ENCODE data around the gene RCN2.
A peak's percentile ranks its signal among the peaks of the same experiment; 100 is the strongest.
"Not testable (repeated sequence)": the region's sequence is repeated elsewhere in the genome, so short reads cannot be mapped to it uniquely, and the experiment has no call there.

Gene RCN2

GRCh38 chr15:76932135-76932966, 802 bp downstream of the RCN2 start:
- no peak for DNase-seq (ENCODE audit: low spot score)

DNA sequence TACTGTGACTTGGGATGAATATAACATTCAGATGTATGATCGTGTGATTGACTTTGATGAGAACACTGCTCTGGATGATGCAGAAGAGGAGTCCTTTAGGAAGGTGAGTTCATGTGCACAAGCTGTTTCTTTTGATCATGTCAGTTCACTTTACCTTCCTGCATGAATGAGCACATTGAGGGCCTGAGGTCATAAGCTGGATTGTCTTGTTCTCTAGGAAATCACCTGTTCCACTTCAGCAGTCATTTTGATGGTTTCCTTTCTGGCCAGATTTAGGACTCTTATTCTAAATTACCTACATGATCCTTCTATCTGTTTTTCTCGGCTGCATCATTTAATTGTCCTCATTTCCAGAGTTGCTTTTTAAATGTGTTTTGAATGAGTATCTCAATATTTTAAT, 4.1 kb downstream of the RCN2 start:
- FAIRE-seq, result no peak
- DNase-seq (ENCODE audit: low spot score), result no peak

More at GRCh38 chr15:76932135-76932966, 802 bp downstream of the RCN2 start:
- FAIRE-seq, result peak; percentile 53

- FAIRE-seq (no peak), DNase-seq (ENCODE audit: low spot score) (no peak)
These were observed 5.1 kb downstream of the RCN2 start for GRCh38 chr15:76936671-76937070.

GRCh38 chr15:76938752-76939151, 7.2 kb downstream of the RCN2 start:
- DNase-seq (ENCODE audit: low spot score) (no peak), FAIRE-seq (no peak)

DNA sequence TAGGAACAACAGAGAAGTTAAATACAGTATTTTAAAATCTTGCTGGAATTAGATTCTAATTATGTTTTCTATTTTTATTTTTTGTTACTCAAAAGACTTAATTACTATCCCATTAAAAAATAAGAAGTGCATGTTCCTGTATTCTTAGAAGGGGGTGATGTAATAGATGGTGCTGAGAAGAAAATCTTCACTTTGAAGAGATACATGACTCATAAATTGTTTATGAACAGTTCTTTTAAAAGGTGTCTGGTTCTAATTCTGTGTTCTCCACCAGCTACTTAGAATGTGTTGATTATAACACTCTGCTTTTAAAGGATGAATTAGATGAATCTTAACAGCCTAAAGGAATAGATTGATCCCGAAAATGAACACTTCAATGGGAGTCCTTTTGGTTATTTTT, 8.2 kb downstream of the RCN2 start:
- FAIRE-seq, result no peak
- no peak for DNase-seq (ENCODE audit: low spot score)

DNA sequence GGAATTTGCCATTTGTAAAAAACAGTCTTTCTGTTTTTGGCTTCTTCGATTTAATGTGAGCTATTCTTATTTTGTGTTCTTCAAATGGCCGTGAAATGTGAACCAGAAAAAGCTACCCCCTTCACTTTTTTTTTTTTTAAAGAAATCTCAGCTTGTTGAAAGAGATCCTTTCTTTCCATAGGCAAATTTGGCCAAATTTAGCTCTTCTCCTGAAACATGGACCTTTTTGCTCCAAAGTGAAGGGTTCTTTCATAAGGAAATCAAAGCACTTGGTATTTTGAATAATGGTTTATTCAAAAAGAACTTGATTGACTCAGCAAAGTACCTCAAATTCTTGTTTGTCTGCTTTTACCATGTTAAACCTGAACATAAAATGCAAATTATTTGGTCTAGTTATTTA, 10.1 kb downstream of the RCN2 start:
- DNase-seq (ENCODE audit: low spot score), result no peak
- no peak for FAIRE-seq

GRCh38 chr15:76942331-76942730, 10.8 kb downstream of the RCN2 start:
- FAIRE-seq, result no peak
- DNase-seq (ENCODE audit: low spot score), result no peak

DNA sequence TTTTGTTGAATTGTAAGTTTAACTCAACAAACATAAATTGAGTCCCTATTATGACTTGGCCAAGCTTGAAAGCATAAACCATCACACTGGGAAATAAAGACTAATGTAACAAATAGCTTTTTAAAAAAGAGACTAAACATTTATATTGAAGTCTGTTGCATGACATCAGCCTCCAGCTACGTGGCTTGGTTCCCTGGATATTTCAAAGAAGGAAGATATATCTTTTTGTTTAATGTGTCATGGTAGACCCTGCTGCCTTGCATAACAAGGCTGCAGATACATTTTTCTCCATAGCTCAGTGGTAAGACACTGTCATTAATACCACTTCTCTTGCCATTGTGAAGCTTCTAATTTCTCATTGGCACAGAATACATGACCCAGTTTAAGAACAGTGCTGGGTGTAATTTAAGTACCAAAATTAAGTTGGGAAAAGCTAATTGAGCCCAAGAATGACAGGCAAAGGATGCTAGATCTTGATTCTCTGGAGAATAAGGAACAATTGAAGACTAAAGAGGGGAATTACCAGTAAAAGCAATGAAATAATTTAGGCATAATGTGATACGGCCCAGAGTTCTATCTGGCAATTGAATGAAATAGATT, 14.0 kb downstream of the RCN2 start:
- DNase-seq (ENCODE audit: low spot score), result no peak
- no peak for FAIRE-seq

GRCh38 chr15:76947454-76947853, 15.9 kb downstream of the RCN2 start:
- FAIRE-seq (no peak), DNase-seq (ENCODE audit: low spot score) (no peak)

- FAIRE-seq (peak; percentile 5), DNase-seq (ENCODE audit: low spot score) (no peak)
These were observed 19.7 kb downstream of the RCN2 start for GRCh38 chr15:76951220-76951619.

- no peak for FAIRE-seq
These were observed 22.4 kb downstream of the RCN2 start for GRCh38 chr15:76953913-76954312.

DNA sequence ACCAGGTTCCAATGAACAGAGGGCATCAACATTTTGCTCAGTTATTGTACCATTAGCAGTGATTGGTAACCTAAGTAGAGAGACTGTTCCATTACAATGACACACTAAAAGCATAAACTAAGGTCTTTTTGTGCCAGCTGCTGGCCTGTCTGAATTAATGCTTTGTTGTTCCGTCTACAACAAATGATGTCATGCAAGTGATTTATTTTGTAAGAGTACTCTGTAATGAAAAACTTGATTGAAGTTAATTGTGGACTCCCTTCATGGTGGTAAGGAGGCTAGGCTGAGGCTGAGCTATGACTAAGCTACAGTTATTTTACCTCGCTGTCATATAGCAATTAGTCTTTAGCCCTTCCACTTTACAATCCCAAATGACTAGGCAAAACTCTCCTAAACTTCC, 23.2 kb downstream of the RCN2 start:
- no peak for DNase-seq (ENCODE audit: low spot score)
- no peak for FAIRE-seq

More at GRCh38 chr15:76953913-76954312, 22.4 kb downstream of the RCN2 start:
- DNase-seq (ENCODE audit: low spot score), result no peak

GRCh38 chr15:76961268-76962011, 29.9 kb downstream of the RCN2 start:
- no peak for DNase-seq (ENCODE audit: low spot score)
- FAIRE-seq, result no peak

DNA sequence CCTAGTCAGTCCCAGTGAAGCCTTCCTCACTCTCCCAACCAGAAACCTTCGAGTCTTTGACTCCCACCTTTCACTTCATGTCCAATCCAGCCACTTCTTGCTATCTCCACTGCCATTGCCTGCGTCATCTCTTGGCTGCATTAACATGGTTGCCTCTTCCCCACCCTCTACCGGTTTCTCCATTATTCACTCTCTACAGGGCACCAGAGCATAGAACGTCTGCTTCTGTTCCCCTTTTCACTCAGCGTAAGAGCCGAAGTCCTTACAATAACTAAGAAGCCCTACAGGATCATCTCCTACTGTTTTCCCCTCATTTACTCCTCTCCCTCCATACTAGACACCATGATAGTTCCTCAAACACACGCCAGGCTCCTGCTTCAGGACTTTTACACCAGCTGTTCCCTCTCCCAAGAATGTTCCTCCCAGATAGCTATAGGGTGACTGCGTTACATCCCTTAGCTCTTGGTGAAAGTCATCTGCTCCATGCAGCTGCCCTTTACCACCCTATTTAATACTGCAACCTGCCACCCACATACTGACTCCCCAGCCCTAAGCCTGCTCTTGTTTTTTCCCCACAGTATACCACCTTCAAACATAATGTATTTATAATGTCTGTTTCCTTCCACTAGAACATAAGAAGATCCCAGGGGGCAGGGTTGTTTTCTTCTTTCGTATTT, 30.9 kb downstream of the RCN2 start:
- DNase-seq (ENCODE audit: low spot score) (no peak), FAIRE-seq (no peak)

- DNase-seq (ENCODE audit: low spot score) (peak; percentile 59), FAIRE-seq (no peak)
These were observed 32.0 kb downstream of the RCN2 start for GRCh38 chr15:76963596-76963995.

GRCh38 chr15:76964157-76964556, 32.6 kb downstream of the RCN2 start:
- FAIRE-seq (no peak), DNase-seq (ENCODE audit: low spot score) (no peak)

DNA sequence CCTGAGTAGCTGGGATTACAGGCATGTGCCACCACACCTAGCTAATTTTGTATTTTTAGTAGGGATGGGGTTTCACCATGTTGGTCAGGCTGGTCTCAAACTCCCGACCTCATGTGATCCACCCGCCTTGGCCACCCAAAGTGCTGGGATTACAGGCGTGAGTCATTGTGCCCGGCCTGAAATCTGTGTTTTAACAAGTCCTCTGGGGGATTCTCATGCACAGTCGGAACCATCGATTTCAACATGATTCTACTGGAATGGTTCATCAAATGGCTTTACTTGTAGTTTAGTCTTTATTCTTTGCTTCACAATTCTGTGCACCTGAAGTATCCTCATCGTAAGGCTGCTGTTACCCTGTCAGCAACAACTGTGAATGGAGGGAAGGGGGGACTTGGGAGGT, 34.5 kb downstream of the RCN2 start:
- FAIRE-seq, result not testable (repeated sequence)

GRCh38 chr15:76967067-76967466, 35.5 kb downstream of the RCN2 start:
- FAIRE-seq (peak; percentile 65), DNase-seq (ENCODE audit: low spot score) (no peak)

More for the DNA sequence above, 34.5 kb downstream of the RCN2 start:
- DNase-seq (ENCODE audit: low spot score), result not testable (repeated sequence)

DNA sequence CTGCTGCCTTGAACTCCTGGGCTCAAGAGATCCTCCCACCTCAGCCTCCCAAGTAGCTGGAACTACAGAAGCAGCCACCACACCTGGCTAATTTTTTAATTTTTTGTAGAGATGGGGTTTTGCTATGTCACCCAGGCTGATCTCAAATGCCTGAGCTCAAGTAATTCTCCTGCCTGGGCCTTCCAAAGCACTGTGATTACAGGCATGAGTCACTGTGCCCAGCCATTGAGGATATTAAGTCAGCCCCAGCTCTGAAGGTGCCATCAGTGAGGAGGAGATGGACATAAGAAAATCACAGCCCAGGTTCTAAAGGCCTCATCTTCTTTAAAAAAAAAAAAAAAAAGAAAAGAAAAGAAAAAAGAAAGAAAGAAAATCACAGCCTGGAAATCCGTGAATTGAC, 36.8 kb downstream of the RCN2 start:
- DNase-seq (ENCODE audit: low spot score) (no peak), FAIRE-seq (no peak)

DNA sequence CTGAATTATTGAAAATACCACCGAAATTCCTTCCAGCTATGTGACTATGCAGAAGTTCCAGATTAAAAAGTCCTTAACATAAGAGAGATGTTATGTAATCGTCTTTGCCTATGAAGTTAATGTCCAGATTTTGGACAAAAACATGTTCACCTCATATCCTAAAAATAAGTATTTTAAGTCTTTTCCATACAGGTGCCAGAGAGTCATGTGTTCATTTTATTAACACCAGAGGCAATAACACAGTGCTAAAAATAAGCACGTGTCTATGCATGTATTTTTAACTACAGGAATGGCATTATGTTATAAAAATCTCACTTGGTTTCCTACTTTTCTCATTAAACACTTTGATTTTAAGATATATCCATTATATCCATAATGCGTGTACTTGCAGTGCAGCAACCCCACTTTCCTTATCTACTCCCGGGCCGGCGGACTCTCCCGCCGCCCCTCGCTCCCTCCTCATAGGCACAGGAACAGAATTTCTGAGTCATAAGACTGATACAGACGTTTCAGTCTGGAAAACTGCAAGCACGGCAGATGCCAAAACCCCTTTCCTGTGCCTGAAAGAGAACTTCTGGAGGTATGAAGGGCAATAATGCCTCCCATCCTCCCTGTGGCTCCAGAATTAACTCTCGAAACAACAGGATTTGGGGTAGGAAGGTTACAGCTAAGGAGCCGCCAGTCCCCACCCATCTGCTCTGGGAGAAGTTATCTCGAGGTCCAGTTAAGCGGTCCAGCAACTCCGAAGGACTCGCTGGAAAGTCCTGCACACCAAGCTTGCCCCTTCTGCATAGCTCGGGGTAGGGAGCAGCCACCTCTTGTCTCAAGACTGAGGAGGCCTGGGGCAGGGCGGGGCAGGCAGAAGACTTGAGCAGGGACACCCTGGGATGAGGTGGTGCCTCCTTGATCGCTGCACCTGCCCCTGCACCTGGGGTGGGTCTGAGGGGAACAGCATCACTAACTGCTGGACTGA, 41.1 kb downstream of the RCN2 start:
- FAIRE-seq, result no peak
- peak; percentile 40 for DNase-seq (ENCODE audit: low spot score)
